ENCODE results near the gene ATP6V0D1. TPM values are rescaled to one million over a fixed set of nuclear protein-coding genes. Genes with fewer than 3 reads are reported as not detected.

Gene ATP6V0D1
- polyA plus RNA-seq, 1 donor, result 93.1 TPM

GRCh38 chr16:67397036-67397801 is 83.7 kb downstream of the ATP6V0D1 start:
- H3K27ac ChIP-seq (ENCODE audit: low read length), result peak overlapping the region; percentile 62
- WGBS (ENCODE audit: insufficient coverage, low lambda C conversion rate), result 60% methylated on average over 1 of the region's 15 CpGs
- H3K36me3 ChIP-seq (ENCODE audit: control insufficient read depth, insufficient read depth, low read length), result no peaks in the 10 kb centered on the region
- H3K9me3 ChIP-seq (ENCODE audit: control insufficient read depth, low read depth, low read length), result peaks cover 4% of the 10 kb centered on the region
- peaks cover 11% of the 10 kb centered on the region for H3K27me3 ChIP-seq (ENCODE audit: control insufficient read depth, insufficient read depth, low read length)
- H3K4me1 ChIP-seq (ENCODE audit: control insufficient read depth, insufficient read depth, low read length), result peaks cover 55% of the 10 kb centered on the region
- no peak for DNase-seq
- H3K4me3 ChIP-seq (ENCODE audit: low read length), result no peak overlapping the region

DNA sequence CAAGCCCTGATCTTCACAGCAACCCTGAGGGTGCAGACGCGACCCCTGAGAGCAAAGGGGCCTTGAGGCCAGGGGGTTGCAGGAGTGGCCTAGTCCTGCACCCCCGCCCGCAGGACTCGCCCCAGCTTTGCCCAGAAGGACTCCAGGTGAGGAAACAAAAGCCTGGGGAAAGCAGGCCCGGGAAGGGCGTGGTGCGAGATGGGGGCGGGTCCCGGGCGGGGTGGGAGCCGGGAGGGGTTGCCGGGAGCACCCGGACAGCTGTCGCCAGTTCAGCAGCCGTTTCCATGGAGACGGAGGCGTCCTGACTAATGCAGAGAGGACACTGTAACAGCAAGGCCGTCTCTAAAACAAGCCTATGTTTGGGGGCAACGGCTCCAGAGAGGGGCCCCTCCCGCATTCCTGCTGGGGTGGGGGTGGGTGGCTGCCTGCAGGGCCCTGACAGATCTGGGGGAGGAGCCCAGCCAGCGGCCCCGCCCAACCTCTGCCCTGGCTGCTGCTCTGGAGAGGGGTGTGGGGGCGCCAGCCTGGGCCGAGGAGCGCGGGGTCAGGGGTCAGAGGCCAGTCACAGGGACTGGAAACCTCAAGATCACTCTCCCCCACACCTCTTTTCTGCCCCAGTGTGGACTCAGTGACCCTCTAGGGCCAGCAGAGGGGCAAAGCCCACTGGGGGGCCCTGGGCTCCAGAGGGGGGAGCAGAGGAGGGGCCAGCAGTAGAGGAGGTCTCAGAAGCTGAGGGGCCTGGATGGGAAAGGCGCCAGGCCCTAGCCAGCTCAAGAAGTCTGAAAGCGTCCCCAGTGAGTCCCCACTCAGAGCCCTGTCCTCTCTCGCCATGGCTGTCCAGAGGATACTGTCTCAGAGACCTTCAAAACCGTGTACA is 84.6 kb downstream of the ATP6V0D1 start:
- WGBS (ENCODE audit: insufficient coverage, low lambda C conversion rate), result 10% methylated on average over 2 of the region's 31 CpGs
- DNase-seq, result peak; percentile 94 to 96
- Histone ChIP-seq H3K27me3 (ENCODE audit: control insufficient read depth, insufficient read depth, low read length) (peaks cover 11% of the 10 kb centered on the region), H3K4me1 (ENCODE audit: control insufficient read depth, insufficient read depth, low read length) (peaks cover 59% of the 10 kb centered on the region), H3K9me3 (ENCODE audit: control insufficient read depth, low read depth, low read length) (peaks cover 4% of the 10 kb centered on the region), H3K27ac (ENCODE audit: low read length) (peak overlapping the region; percentile 62), H3K4me3 (ENCODE audit: low read length) (no peak overlapping the region), H3K36me3 (ENCODE audit: control insufficient read depth, insufficient read depth, low read length) (no peaks in the 10 kb centered on the region)

DNA sequence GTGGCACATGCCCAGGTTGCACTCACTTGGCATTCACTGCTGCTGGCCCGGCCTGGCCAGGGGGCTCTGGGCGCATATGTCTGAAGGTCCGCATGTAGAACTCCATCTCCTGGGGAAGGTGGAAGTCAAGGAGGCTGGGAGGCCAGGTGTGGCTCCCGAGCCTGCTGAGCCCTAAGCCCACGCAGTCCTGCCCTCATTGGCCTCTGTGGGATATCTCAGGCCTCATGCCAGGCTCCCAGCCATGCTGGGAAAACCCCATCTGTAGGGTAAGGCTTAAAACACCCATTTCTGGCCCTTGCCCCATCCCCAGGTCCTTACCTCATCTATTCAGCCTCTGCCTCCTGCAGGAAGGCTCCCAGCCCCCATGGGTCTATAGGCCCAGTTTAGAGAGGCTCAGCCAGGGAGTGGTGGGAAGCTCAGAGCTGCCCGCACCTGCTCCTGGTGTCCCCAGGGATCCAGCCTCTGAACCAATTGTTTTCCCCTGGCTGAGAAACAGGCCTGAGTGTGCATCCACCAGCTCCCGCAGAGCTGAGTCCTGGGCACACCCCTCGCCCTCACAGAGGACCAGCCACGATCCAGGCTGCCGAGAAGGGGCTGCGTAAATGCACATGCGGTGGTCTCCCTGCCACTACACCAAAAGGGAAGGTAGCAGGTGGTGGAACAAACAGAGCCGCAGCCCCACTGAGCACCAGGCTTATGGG is 85.3 kb downstream of the ATP6V0D1 start:
- Histone ChIP-seq H3K4me3 (ENCODE audit: low read length) (no peak overlapping the region), H3K27me3 (ENCODE audit: control insufficient read depth, insufficient read depth, low read length) (peaks cover 11% of the 10 kb centered on the region), H3K36me3 (ENCODE audit: control insufficient read depth, insufficient read depth, low read length) (peaks cover 3% of the 10 kb centered on the region), H3K4me1 (ENCODE audit: control insufficient read depth, insufficient read depth, low read length) (peaks cover 59% of the 10 kb centered on the region), H3K9me3 (ENCODE audit: control insufficient read depth, low read depth, low read length) (peaks cover 4% of the 10 kb centered on the region), H3K27ac (ENCODE audit: low read length) (peak overlapping the region; percentile 7)
- 80% methylated on average over 1 of the region's 13 CpGs for WGBS (ENCODE audit: insufficient coverage, low lambda C conversion rate)
- DNase-seq, result peak in 1 of 2 donors; percentile 30

DNA sequence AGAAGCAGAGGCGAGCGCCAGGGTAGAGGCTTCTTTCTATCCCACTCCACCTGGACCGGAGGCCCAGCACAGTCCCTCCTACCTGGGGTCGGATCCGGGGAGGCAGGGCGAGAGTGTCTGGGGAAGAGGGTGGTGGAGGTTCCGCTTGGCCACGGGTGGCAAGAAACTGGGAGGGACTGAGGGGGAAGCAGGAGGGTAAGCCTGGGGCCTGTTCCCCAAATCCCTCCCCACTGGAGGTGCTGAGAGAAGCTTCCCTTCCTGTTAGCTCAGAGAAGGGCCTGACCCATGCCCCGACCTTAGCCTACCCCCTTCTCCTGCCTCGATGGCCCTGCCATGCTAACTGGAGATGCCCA is 85.9 kb downstream of the ATP6V0D1 start:
- WGBS (ENCODE audit: insufficient coverage, low lambda C conversion rate), result no CpG with 5 or more reads among the region's 10 CpGs
- peaks cover 3% of the 10 kb centered on the region for H3K36me3 ChIP-seq (ENCODE audit: control insufficient read depth, insufficient read depth, low read length)
- H3K9me3 ChIP-seq (ENCODE audit: control insufficient read depth, low read depth, low read length), result peaks cover 4% of the 10 kb centered on the region
- H3K27ac ChIP-seq (ENCODE audit: low read length), result no peak overlapping the region
- no peak for DNase-seq
- H3K4me3 ChIP-seq (ENCODE audit: low read length), result no peak overlapping the region
- peaks cover 59% of the 10 kb centered on the region for H3K4me1 ChIP-seq (ENCODE audit: control insufficient read depth, insufficient read depth, low read length)
- H3K27me3 ChIP-seq (ENCODE audit: control insufficient read depth, insufficient read depth, low read length), result peaks cover 11% of the 10 kb centered on the region

- Histone ChIP-seq H3K27me3 (ENCODE audit: control insufficient read depth, insufficient read depth, low read length) (peaks cover 11% of the 10 kb centered on the region), H3K4me3 (ENCODE audit: low read length) (peak overlapping the region; percentile 52), H3K36me3 (ENCODE audit: control insufficient read depth, insufficient read depth, low read length) (peaks cover 3% of the 10 kb centered on the region), H3K27ac (ENCODE audit: low read length) (peak overlapping the region; percentile 44), H3K4me1 (ENCODE audit: control insufficient read depth, insufficient read depth, low read length) (peaks cover 56% of the 10 kb centered on the region), H3K9me3 (ENCODE audit: control insufficient read depth, low read depth, low read length) (peaks cover 4% of the 10 kb centered on the region)
- WGBS (ENCODE audit: insufficient coverage, low lambda C conversion rate), result no CpG with 5 or more reads among the region's 88 CpGs
- DNase-seq, result peak in 1 of 2 donors; percentile 14
Observed at GRCh38 chr16:67394155-67395104, 86.5 kb downstream of the ATP6V0D1 start.

GRCh38 chr16:67393788-67394154 is 87.2 kb downstream of the ATP6V0D1 start:
- Histone ChIP-seq H3K4me3 (ENCODE audit: low read length) (peak overlapping the region; percentile 52), H3K4me1 (ENCODE audit: control insufficient read depth, insufficient read depth, low read length) (peaks cover 52% of the 10 kb centered on the region), H3K9me3 (ENCODE audit: control insufficient read depth, low read depth, low read length) (no peaks in the 10 kb centered on the region), H3K36me3 (ENCODE audit: control insufficient read depth, insufficient read depth, low read length) (peaks cover 6% of the 10 kb centered on the region), H3K27ac (ENCODE audit: low read length) (peak overlapping the region; percentile 44), H3K27me3 (ENCODE audit: control insufficient read depth, insufficient read depth, low read length) (peaks cover 11% of the 10 kb centered on the region)
- DNase-seq, result no peak
- no CpG with 5 or more reads among the region's 20 CpGs for WGBS (ENCODE audit: insufficient coverage, low lambda C conversion rate)

- Histone ChIP-seq H3K4me1 (ENCODE audit: control insufficient read depth, insufficient read depth, low read length) (peaks cover 52% of the 10 kb centered on the region), H3K27me3 (ENCODE audit: control insufficient read depth, insufficient read depth, low read length) (peaks cover 11% of the 10 kb centered on the region), H3K36me3 (ENCODE audit: control insufficient read depth, insufficient read depth, low read length) (peaks cover 6% of the 10 kb centered on the region), H3K27ac (ENCODE audit: low read length) (peak within 1 kb of the TSS; percentile 44), H3K9me3 (ENCODE audit: control insufficient read depth, low read depth, low read length) (no peaks in the 10 kb centered on the region), H3K4me3 (ENCODE audit: low read length) (peak within 1 kb of the TSS; percentile 52)
- peak; percentile 84 to 87 for DNase-seq
- no CpG with 5 or more reads among the region's 56 CpGs for WGBS (ENCODE audit: insufficient coverage, low lambda C conversion rate)
Observed at GRCh38 chr16:67393111-67393787, 87.7 kb downstream of the ATP6V0D1 start, which contains the start of gene TPPP3. Gene TPPP3 (minus strand): TSS chr16:67393498. CDS start chr16:67391111, 2,387 bp downstream.

DNA sequence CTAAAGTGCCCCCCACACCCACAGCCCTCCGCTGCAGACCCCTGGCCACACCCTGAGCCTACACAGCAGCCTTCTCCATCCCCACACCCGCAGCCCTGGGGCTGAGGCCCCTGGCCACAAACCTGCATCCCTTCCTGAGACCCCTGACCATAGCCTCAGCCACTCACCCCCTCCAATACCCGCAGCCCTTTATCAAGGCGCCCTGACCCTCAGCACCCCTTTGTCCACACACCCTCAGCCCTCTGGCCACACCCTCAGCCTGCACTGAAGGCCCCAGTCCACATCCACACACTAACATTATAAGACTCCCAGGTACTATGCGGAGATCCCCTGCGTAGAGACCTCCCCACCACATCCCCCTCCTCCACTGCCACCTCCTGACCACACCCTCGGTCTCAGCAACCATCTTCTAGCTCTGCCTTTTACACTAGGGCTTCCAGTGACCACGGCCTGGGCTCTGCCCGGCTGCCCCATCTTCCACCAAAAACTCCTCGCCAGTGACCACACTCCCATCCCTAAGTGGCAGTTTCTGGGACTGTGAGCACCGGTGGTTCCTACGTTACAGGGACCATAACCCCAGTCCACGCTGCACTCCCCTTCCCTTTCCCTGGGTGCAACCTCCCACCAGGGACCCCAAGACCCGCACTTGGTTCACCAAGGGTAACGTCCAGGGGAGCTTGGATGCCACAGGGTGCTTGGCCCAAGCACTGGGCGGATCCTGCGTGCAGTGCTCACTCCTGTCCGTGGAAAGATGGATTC is 88.5 kb downstream of the ATP6V0D1 start:
- Histone ChIP-seq H3K4me1 (ENCODE audit: control insufficient read depth, insufficient read depth, low read length) (peaks cover 50% of the 10 kb centered on the region), H3K36me3 (ENCODE audit: control insufficient read depth, insufficient read depth, low read length) (peaks cover 6% of the 10 kb centered on the region), H3K4me3 (ENCODE audit: low read length) (peak overlapping the region; percentile 52), H3K27me3 (ENCODE audit: control insufficient read depth, insufficient read depth, low read length) (peaks cover 11% of the 10 kb centered on the region), H3K9me3 (ENCODE audit: control insufficient read depth, low read depth, low read length) (no peaks in the 10 kb centered on the region), H3K27ac (ENCODE audit: low read length) (peak overlapping the region; percentile 39)
- DNase-seq, result peak in 1 of 2 donors; percentile 14
- WGBS (ENCODE audit: insufficient coverage, low lambda C conversion rate), result no CpG with 5 or more reads among the region's 18 CpGs

Measured in large intestine (tissue), 3 donors.